Islet precursor cell (in vitro differentiated cells): ENCODE data around the gene ABLIM1.
"Not testable (repeated sequence)": the region's sequence is repeated elsewhere in the genome, so short reads cannot be mapped to it uniquely, and the experiment has no call there.

ENCODE experiments used
- DNase-seq: peaks from one replicate; pipeline ENCODE4 v3.0.0-alpha.2; 2018

The ABLIM1 gene

GRCh38 chr10:114658175-114658574 is at the start of gene ABLIM1:
ABLIM1 (minus strand) TSS chr10:114658275; CDS start chr10:114658200, 75 bp downstream.
- no peak for DNase-seq

GRCh38 chr10:114706458-114707055 is 48.5 kb upstream of the ABLIM1 start:
- no peak for DNase-seq

GRCh38 chr10:114704679-114705078 is 46.6 kb upstream of the ABLIM1 start:
- DNase-seq = no peak

- DNase-seq = no peak
Measured at GRCh38 chr10:114703377-114704107, 45.5 kb upstream of the ABLIM1 start.

- no peak for DNase-seq
Measured at GRCh38 chr10:114698271-114699061, 40.4 kb upstream of the ABLIM1 start.

GRCh38 chr10:114697061-114697598 is 39.1 kb upstream of the ABLIM1 start:
- peak; percentile 98 for DNase-seq

GRCh38 chr10:114696301-114696700 is 38.2 kb upstream of the ABLIM1 start:
- DNase-seq = not testable (repeated sequence)

GRCh38 chr10:114694752-114695151 is 36.7 kb upstream of the ABLIM1 start:
- DNase-seq = peak; percentile 75

- DNase-seq = no peak
Measured at GRCh38 chr10:114694062-114694461, 36.0 kb upstream of the ABLIM1 start.

GRCh38 chr10:114691442-114691941 is 33.4 kb upstream of the ABLIM1 start:
- DNase-seq = no peak

GRCh38 chr10:114688786-114689185 is 30.7 kb upstream of the ABLIM1 start:
- DNase-seq = no peak

GRCh38 chr10:114687459-114687858 is 29.4 kb upstream of the ABLIM1 start:
- DNase-seq = no peak

GRCh38 chr10:114686013-114686412 is 27.9 kb upstream of the ABLIM1 start:
- DNase-seq = no peak

- DNase-seq = peak; percentile 70
Measured at GRCh38 chr10:114685456-114685855, 27.4 kb upstream of the ABLIM1 start.

GRCh38 chr10:114684822-114685209 is 26.7 kb upstream of the ABLIM1 start:
- DNase-seq = no peak

GRCh38 chr10:114684084-114684821 is 26.2 kb upstream of the ABLIM1 start:
- no peak for DNase-seq

- DNase-seq = no peak
Measured at GRCh38 chr10:114683593-114683992, 25.5 kb upstream of the ABLIM1 start.

GRCh38 chr10:114683162-114683561 is 25.1 kb upstream of the ABLIM1 start:
- no peak for DNase-seq

GRCh38 chr10:114682532-114682931 is 24.5 kb upstream of the ABLIM1 start:
- no peak for DNase-seq

- DNase-seq = no peak
Measured at GRCh38 chr10:114682121-114682520, 24.0 kb upstream of the ABLIM1 start.

GRCh38 chr10:114681542-114681941 is 23.5 kb upstream of the ABLIM1 start:
- DNase-seq = no peak

- no peak for DNase-seq
Measured at GRCh38 chr10:114680543-114681117, 22.6 kb upstream of the ABLIM1 start.
